Stimulated activated naive B cell treated with anti-CD40 and anti-IgM and Interleukin-4, amounts not matched to agents 10 μg/mL and 1 μg/mL and 100 μg/mL, for 72 hours (primary cell): Measurements from ENCODE around the gene PET117.
"Not testable (repeated sequence)": the region's sequence is repeated elsewhere in the genome, so short reads cannot be mapped to it uniquely, and the experiment has no call there.

Source experiments
- ATAC-seq, 2 donors: fragments of 150-1000 bp; cut with Tn5 transposase; replicated peaks; 2 replicates each; pipeline ENCODE4 v1.10.0; 2021; ENCODE audit warnings: moderate library complexity in 1 of 2
- DNase-seq: peaks from one replicate; pipeline ENCODE4 v3.0.0; 2021
- H3K27ac Mint-ChIP-seq: one replicate; pipeline ENCODE4 v1.8.0; 2022; ENCODE audit warnings: mild to moderate bottlenecking, mixed read lengths
- H3K27me3 Mint-ChIP-seq, 2 donors: one replicate each; pipeline ENCODE4 v1.8.0; 2022; ENCODE audit warnings: mixed read lengths in 2 of 2
- H3K36me3 Mint-ChIP-seq, 2 donors: one replicate each; pipeline ENCODE4 v1.8.0; 2022; ENCODE audit warnings: mixed read lengths in 2 of 2, mild to moderate bottlenecking in 1 of 2
- H3K4me1 Mint-ChIP-seq, 2 donors: one replicate each; pipeline ENCODE4 v1.8.0; 2022; ENCODE audit warnings: mixed read lengths in 2 of 2, mild to moderate bottlenecking in 1 of 2
- H3K4me3 Mint-ChIP-seq, 2 donors: one replicate each; pipeline ENCODE4 v1.8.0; 2022; ENCODE audit warnings: mild to moderate bottlenecking in 2 of 2, mixed read lengths in 2 of 2, moderate library complexity in 1 of 2
- H3K9me3 Mint-ChIP-seq, 2 donors: one replicate each; pipeline ENCODE4 v1.8.0; 2022; ENCODE audit warnings: mixed read lengths in 2 of 2, mild to moderate bottlenecking in 1 of 2

PET117 gene

GRCh38 chr20:18176318-18176785 is 38.7 kb downstream of the PET117 start:
- no peak overlapping the region for H3K27ac Mint-ChIP-seq
- peaks cover 4 to 23% of the 10 kb centered on the region in 2 donors for H3K4me1 Mint-ChIP-seq
- DNase-seq (no peak), ATAC-seq (no peak)
- peaks cover 71 to 85% of the 10 kb centered on the region in 2 donors for H3K36me3 Mint-ChIP-seq
- no peak overlapping the region for H3K4me3 Mint-ChIP-seq
- H3K27me3 Mint-ChIP-seq: no peaks in the 10 kb centered on the region
- H3K9me3 Mint-ChIP-seq: peaks cover 7 to 8% of the 10 kb centered on the region in 2 donors

GRCh38 chr20:18180366-18180765 is 42.7 kb downstream of the PET117 start:
- not testable (repeated sequence) for H3K4me3 Mint-ChIP-seq, H3K27ac Mint-ChIP-seq, H3K4me1 Mint-ChIP-seq, H3K27me3 Mint-ChIP-seq, ATAC-seq, H3K9me3 Mint-ChIP-seq, DNase-seq
- peaks cover 49 to 73% of the 10 kb centered on the region in 2 donors for H3K36me3 Mint-ChIP-seq

GRCh38 chr20:18180815-18181214 is 43.2 kb downstream of the PET117 start:
- Mint-ChIP-seq H3K36me3 (peaks cover 45 to 71% of the 10 kb centered on the region in 2 donors), H3K27me3 (no peaks in the 10 kb centered on the region), H3K9me3 (peaks cover 7 to 8% of the 10 kb centered on the region in 2 donors), H3K4me3 (no peak overlapping the region), H3K27ac (no peak overlapping the region), H3K4me1 (peaks cover 0 to 9% of the 10 kb centered on the region in 2 donors)
- no peak for ATAC-seq
- no peak for DNase-seq

GRCh38 chr20:18187020-18187419 is 49.4 kb downstream of the PET117 start:
- H3K9me3 Mint-ChIP-seq: no peaks in the 10 kb centered on the region
- peaks cover 17 to 51% of the 10 kb centered on the region in 2 donors for H3K36me3 Mint-ChIP-seq
- DNase-seq: no peak
- H3K4me1 Mint-ChIP-seq: no peaks in the 10 kb centered on the region
- no peak for ATAC-seq
- H3K4me3 Mint-ChIP-seq: no peak overlapping the region
- H3K27ac Mint-ChIP-seq: no peak overlapping the region
- H3K27me3 Mint-ChIP-seq: no peaks in the 10 kb centered on the region

- Mint-ChIP-seq H3K27ac (no peak overlapping the region), H3K36me3 (peaks cover 17 to 42% of the 10 kb centered on the region in 2 donors), H3K27me3 (no peaks in the 10 kb centered on the region), H3K9me3 (no peaks in the 10 kb centered on the region), H3K4me3 (no peak overlapping the region), H3K4me1 (no peaks in the 10 kb centered on the region)
- no peak for DNase-seq
- ATAC-seq: no peak
Measured at GRCh38 chr20:18188434-18188833, 50.8 kb downstream of the PET117 start.

- peaks cover 15 to 39% of the 10 kb centered on the region in 2 donors for H3K36me3 Mint-ChIP-seq
- no peaks in the 10 kb centered on the region for H3K27me3 Mint-ChIP-seq
- H3K4me1 Mint-ChIP-seq: no peaks in the 10 kb centered on the region
- no peak overlapping the region for H3K27ac Mint-ChIP-seq
- no peak for ATAC-seq
- no peaks in the 10 kb centered on the region for H3K9me3 Mint-ChIP-seq
- H3K4me3 Mint-ChIP-seq: no peak overlapping the region
- DNase-seq: no peak
Measured at GRCh38 chr20:18190338-18191233, 52.9 kb downstream of the PET117 start.

GRCh38 chr20:18191306-18191705 is 53.6 kb downstream of the PET117 start:
- no peak for ATAC-seq
- Mint-ChIP-seq H3K27me3 (no peaks in the 10 kb centered on the region), H3K27ac (no peak overlapping the region), H3K4me3 (no peak overlapping the region), H3K9me3 (no peaks in the 10 kb centered on the region), H3K36me3 (peaks cover 15 to 37% of the 10 kb centered on the region in 2 donors), H3K4me1 (no peaks in the 10 kb centered on the region)
- DNase-seq: no peak
